GM21526 (cell line): ENCODE results near the gene ESRRB.
"Not testable (repeated sequence)": the region's sequence is repeated elsewhere in the genome, so short reads cannot be mapped to it uniquely, and the experiment has no call there.

Experiments
- ATAC-seq: cut with Tn5 transposase; IDR thresholded peaks from one replicate; pipeline ENCODE4 v1.9.1; 2021; ENCODE audit warnings: moderate library complexity; ENCODE audit not compliant: unreplicated experiment, low FRiP score

Gene ESRRB

DNA sequence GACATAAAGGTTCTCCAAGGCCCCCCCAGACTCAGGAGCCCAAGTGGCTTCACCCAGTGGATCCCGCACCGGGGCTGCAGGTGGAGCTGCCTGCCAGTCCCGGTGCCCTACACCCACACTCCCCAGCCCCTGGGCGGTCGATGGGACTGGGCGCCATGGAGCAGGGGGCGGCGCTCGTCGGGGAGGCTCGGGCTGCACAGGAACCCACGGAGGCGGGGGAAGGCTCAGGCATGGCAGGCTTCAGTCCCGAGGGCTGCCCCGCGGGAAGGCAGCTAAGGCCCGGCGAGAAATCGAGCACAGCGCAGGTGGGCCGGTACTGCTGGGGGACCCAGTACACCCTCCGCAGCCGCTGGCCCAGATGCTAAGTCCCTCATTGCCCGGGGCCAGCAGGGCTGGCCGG lies 160.7 kb downstream of the ESRRB start:
- not testable (repeated sequence) for ATAC-seq

DNA sequence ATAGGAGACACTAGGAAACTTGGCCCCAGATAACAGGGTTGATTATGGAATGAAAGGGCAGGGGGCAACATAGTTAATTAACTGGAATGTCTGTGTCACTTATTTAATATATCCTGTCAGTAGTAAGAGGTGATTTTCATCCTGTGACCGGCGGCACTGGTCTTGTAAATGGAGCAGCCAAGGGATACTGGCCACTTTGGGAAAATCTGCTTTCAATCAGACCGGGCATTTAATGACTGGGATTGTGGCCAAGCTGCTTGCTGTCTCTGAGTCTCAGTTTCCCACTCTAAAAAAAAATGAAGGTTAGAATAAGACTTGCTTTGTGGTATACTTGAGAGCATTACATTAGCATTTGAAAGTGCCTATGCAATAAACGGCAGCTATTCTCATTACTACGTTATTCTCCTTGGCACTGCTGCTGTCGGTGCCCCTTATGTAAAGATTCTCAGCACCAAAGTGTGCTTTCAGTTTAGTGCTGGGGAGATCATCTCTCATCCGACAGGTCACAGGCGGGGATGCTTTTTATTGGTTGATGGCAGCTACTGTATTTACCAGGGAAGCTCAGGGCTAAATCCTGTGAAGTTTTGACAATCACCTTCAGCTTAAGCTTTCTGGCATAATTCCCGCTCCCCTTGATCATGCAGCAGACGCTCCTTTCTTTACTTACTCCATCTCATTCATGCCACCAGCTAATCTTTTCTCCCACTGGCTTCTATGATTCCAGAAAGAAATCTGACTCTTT lies 162.1 kb downstream of the ESRRB start:
- ATAC-seq: no peak

DNA sequence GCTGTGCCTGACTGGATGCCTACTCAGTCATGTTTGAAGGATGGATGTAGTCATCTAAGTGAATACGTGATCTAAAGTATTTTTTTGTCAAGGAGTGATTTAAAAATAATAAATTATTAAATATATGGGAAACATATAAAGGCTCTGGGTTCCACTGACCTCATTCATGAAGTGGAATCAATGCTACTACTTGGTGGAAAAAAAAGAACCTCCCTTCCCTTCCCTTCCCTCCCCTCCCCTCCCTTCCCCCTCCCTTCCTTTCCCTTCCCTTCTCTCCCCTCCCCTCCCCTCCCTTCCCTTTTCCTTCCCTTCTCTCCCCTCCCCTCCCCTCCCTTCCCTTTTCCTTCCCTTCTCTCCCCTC lies 162.7 kb downstream of the ESRRB start:
- ATAC-seq: no peak

DNA sequence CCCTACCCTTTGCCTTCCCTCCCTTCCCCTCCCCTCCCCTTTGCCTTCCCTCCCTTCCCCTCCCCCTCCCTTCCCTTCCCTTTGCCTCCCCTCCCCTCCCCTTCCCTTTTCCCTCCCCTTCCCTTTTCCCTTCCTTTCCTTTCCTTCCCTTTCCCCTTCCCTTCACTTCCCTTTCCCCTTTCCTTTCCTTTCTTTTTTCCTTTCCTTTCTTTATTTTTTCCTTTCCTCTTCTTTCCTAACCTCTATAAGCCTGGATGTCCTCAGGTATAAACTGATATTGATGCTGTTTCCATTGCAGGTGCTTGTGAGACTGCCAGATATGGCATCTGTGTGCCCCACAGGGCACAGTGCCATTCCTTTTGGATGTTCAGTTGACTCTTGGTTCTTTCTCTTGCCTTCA lies 163.2 kb downstream of the ESRRB start:
- no peak for ATAC-seq

DNA sequence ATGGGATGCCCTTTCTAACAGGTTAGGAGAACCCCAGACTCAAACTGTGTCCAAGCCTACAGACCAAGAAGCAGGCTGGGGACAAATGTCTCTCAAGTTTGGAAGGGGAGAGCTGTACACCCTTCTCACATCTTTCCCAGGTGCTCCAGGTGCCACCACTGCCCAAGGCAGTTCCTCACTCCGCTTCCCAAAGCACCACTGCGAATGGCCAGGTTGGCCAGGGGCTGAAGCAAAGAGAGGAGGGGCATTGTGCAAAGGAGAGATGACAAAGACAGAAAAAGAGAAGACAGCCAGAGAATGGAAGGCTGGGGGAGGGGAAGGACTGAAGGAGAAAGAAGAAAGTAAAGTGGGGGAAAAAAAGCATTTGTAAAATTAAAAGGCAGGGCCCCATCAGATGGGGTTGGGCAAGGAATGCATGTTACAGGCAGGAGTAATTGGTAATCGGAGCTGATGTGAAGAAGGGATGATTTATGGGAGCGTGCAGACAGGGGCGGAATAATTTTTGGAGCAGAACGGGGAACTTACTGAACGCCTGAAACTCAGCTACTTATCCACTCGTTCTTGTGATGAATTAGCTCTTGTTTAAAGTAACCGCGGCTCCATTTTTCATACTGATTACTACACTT lies 165.8 kb downstream of the ESRRB start:
- ATAC-seq: no peak

DNA sequence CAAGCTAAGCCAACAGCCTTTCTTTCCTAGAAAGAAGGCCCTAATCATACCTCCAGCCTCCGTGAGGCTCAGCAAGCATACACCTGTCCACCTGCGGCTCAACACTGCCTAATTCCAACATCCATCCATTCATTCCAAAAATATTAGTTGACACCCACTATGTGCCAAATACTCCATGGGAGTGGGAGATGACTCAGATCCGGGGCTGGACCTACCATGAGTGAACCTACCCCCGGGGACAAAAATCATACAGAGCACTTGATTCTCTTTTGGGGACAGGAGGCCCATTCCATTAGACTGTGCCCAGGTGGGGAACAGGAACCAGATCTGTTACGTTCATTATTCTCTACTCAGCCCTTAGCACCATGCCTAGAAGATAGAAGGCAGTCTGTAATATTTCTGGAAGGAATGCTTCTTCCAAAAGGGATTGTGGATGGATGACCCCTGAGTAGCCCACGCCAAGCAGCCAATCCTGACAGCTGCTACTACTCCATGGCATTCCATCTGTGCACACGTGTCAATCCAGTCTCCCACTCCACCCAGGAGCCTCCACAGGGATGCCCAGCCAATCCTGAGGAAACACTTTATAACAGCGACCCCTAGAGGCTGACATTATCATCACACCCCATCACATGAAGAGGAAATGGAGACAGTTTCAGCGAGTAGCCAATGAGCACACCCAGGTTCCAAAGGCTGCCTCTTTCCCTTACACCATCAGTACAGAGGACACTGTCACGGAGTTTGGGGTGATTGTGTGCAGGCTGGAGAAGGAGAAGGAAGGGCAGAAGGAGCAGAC lies 170.7 kb downstream of the ESRRB start:
- ATAC-seq: no peak

DNA sequence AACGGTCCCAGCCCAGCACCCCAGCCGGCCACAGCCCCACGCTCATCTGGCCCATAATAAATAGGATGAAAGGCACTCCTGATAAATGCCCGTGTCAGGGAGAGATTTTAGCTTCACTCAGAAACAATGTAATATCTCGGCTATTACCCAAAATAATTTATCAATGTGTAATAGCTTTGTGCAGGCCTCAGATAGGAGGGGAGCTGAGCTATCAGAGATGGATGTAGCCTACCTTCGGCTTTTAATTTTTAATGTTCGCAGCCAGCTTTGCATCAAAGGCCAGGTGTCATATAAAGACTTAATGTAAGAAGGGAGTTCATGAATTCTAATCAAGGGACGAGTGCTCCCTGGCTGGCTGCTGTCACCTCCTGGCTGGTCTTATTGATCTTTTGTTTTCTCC lies 171.9 kb downstream of the ESRRB start:
- ATAC-seq: no peak

DNA sequence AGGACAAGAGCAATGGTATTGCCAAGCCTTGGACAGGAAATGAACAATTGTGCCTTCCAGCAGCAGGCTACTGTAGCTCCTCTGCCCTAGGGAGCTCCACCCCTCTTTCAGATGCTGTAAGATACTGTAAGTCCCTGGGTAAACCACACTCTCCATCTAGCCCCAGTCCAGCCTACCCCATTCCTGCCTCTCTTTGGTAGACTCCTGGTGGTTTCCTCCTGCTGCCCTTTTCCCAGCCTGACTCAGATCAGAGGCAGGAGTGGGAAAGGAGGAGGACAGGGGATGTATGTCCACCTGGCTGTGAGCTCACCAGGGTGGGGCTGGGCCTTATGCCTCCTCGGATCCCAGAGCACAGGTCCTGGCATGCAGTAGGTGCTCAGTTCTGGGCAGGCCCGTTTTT lies 174.6 kb downstream of the ESRRB start:
- no peak for ATAC-seq

DNA sequence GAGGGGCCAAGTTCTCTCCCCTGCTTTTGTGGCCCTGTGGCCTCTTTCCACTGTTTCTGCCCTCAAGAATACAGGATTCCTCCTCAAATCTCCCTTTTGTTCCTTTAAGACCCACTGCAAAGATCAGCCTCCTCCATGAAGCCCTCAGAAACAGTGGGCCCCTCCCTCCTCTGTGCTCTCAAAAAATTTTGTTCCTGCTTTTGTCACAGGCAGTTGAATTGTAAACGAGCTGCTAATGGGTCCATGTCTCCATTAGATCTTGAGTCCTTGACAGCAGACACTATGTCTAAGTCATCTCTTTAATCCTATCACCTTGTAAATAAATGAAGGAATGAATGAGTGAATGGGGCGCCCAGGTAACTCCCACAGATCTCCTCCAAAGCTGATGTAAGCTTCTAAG lies 175.2 kb downstream of the ESRRB start:
- ATAC-seq: no peak
